Effector memory CD4-positive, alpha-beta T cell (primary cell): Measurements from ENCODE around the gene ZFYVE28.

Experiments used
- DNase-seq, 3 donors: peaks; one replicate each; pipeline ENCODE4 v3.0.0-alpha.2; 2020
- H3K27ac ChIP-seq: 2 replicates; pipeline ENCODE4 v1.7.0; 2013; ENCODE audit warnings: mild to moderate bottlenecking, low read length, moderate library complexity; ENCODE audit not compliant: insufficient read depth, poor library complexity, severe bottlenecking
- H3K27me3 ChIP-seq: replicated peaks from 2 replicates; pipeline ENCODE4 v1.7.0; 2013; ENCODE audit warnings: mild to moderate bottlenecking, low read length; ENCODE audit not compliant: insufficient read depth, control insufficient read depth, poor library complexity, severe bottlenecking
- H3K36me3 ChIP-seq: 2 replicates; pipeline ENCODE4 v1.7.0; 2013; ENCODE audit warnings: mild to moderate bottlenecking, low read length, moderate library complexity; ENCODE audit not compliant: control insufficient read depth, insufficient read depth
- H3K4me1 ChIP-seq: 2 replicates; pipeline ENCODE4 v1.7.0; 2013; ENCODE audit warnings: low read length, mild to moderate bottlenecking; ENCODE audit not compliant: control insufficient read depth, insufficient read depth, poor library complexity, severe bottlenecking
- H3K4me3 ChIP-seq: 2 replicates; pipeline ENCODE4 v1.7.0; 2013; ENCODE audit warnings: low read length, low read depth, mild to moderate bottlenecking; ENCODE audit not compliant: insufficient read depth, poor library complexity, severe bottlenecking
- H3K9me3 ChIP-seq: 2 replicates; pipeline ENCODE4 v1.7.0; 2013; ENCODE audit warnings: mild to moderate bottlenecking, low read length, moderate library complexity; ENCODE audit not compliant: control insufficient read depth

Gene ZFYVE28

DNA sequence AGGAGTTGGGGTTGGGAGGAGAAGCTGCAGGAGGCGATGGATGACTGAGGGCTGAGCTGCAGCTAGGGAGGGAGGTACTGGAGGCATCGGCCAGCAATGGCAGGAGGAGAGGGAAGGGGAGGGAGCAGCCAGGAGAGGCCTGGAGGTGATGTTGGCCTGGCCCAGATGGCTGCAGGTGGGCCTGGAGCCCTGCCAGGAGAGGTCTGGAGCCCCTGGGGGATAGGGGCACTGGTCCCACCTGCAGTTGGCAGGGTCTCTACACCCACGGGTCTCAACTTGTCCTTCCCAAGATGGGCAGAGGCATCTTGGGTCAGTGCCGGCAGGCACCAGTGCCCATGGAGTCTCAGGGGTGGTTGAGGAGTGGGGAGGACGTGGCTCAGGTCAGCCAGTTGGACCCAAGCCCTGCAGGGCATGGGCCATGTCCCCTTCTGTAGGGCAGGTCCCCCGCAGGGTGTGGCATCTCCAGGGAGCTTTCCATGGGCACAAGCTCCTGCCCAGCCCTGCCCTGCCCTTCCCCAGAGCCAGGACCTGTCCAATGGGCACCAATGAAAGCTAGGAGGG lies 153.9 kb downstream of the ZFYVE28 start:
- DNase-seq = no peak
- H3K9me3 ChIP-seq = no peaks in the 10 kb centered on the region
- H3K4me3 ChIP-seq = no peak overlapping the region
- no peaks in the 10 kb centered on the region for H3K27me3 ChIP-seq
- H3K4me1 ChIP-seq = peaks cover 24% of the 10 kb centered on the region
- H3K27ac ChIP-seq = no peak overlapping the region
- H3K36me3 ChIP-seq = no peaks in the 10 kb centered on the region

DNA sequence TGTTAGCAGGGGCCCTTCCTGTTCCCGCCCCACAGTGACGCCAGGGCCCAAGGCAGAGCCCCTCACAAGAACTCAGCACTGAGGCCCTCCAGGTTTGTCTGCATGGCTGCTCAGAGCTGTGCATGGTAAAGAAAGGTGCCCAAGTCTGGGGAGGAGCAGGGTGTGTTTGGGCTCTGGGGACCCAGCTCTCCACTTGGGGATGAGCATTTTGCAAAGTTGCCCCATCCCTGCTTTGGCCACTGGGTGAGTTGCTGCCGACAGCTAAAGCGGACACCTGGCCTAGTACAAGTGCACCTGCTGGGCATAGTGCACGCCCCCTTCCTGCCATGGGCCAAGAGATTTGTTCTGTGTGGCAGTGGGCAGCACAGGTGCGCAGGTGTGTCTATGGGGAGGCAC lies 154.5 kb downstream of the ZFYVE28 start:
- H3K27ac ChIP-seq = no peak overlapping the region
- H3K4me3 ChIP-seq = no peak overlapping the region
- no peaks in the 10 kb centered on the region for H3K27me3 ChIP-seq
- DNase-seq = no peak
- no peaks in the 10 kb centered on the region for H3K36me3 ChIP-seq
- peaks cover 27% of the 10 kb centered on the region for H3K4me1 ChIP-seq
- H3K9me3 ChIP-seq = no peaks in the 10 kb centered on the region

DNA sequence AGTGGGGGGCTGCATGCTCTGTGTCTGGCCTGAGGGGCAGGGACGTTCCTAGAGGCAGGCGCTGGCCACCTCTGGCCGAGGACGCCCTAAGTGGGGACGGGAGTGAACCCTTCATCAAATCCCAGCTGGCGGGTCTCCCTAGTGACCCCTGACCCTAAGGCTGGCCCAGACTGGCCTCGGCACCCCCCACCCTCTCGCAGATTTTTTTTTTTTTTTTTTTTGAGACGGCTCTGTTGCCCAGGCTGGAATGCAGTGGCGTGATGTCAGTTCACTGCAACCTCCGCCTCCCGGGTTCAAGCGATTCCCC lies 155.5 kb downstream of the ZFYVE28 start:
- Histone ChIP-seq H3K9me3 (no peaks in the 10 kb centered on the region), H3K36me3 (peaks cover 6% of the 10 kb centered on the region), H3K4me1 (peaks cover 27% of the 10 kb centered on the region), H3K27ac (peak overlapping the region; percentile 94), H3K27me3 (no peaks in the 10 kb centered on the region), H3K4me3 (peak overlapping the region; percentile 61)
- no peak for DNase-seq

DNA sequence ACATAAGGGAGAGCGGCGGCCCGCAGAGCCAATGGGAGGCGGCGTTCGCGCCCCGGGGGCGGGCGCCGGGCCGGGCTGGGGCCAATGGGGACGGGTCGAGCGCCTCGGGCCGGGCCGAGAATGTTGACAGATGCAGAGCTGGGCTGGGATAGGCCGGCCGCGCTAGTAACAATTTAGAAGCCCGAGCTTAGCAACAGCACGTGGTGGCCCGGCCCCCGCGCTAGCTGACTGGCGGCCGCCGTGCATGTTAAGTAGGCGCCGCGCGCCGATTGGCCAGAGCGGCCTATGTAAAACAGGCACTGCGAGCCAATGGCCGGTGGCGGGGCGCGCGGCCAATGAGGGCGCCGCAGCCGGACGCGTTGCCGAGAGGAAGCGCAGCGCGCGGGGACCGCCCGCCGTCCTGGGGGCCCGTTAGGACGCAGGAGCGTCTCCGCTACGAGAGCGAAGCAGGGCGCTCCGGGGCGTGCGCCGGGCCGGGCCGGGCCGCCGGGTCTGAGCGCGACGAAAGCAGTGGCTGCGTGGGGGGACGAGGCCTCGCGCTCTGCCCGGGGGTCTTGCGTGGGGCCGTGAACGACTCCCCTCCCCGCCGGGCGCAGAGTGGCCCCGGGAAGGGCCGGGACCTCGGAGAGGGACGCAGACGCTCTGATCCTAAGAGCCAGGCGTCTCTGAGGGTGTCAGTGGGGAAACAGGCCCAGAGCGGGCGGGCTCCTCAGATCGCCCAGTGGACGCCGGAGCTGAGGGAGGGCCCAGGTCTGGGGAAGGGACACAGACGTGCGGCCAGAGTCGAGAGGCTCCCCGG lies 156.1 kb downstream of the ZFYVE28 start:
- DNase-seq = peak; percentile 96 to 98 (median 97)

DNA sequence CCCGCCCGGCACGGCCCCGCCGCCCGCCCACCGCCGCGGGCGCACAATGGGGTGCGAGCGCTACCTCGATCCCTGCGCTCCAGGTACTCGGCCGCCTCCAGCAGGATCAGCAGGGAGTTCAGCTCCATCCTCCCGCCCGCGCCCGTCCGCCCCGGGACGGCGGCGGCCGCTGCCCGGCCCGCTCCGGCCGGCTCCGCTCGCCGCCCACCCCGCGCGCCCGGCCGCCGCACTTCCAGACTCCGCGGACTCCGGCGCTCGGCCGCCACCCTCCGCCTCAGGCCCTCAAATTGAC lies 156.6 kb downstream of the ZFYVE28 start, which contains the start of gene MXD4:
MXD4 (minus strand) TSS at position 257 of the 292 bp plus-strand sequence; CDS start at position 128, 129 bp downstream.
- peaks cover 17% of the 10 kb centered on the region for H3K36me3 ChIP-seq
- DNase-seq = no peak
- no peaks in the 10 kb centered on the region for H3K27me3 ChIP-seq
- H3K4me1 ChIP-seq = peaks cover 27% of the 10 kb centered on the region
- H3K9me3 ChIP-seq = no peaks in the 10 kb centered on the region
- peak within 1 kb of the TSS; percentile 61 for H3K4me3 ChIP-seq
- peak within 1 kb of the TSS; percentile 94 for H3K27ac ChIP-seq

More for the DNA sequence above, 156.1 kb downstream of the ZFYVE28 start:
- H3K27ac ChIP-seq = peak overlapping the region; percentile 94
- H3K9me3 ChIP-seq = no peaks in the 10 kb centered on the region
- peak overlapping the region; percentile 61 for H3K4me3 ChIP-seq
- peaks cover 27% of the 10 kb centered on the region for H3K4me1 ChIP-seq
- H3K27me3 ChIP-seq = no peaks in the 10 kb centered on the region
- H3K36me3 ChIP-seq = peaks cover 12% of the 10 kb centered on the region

DNA sequence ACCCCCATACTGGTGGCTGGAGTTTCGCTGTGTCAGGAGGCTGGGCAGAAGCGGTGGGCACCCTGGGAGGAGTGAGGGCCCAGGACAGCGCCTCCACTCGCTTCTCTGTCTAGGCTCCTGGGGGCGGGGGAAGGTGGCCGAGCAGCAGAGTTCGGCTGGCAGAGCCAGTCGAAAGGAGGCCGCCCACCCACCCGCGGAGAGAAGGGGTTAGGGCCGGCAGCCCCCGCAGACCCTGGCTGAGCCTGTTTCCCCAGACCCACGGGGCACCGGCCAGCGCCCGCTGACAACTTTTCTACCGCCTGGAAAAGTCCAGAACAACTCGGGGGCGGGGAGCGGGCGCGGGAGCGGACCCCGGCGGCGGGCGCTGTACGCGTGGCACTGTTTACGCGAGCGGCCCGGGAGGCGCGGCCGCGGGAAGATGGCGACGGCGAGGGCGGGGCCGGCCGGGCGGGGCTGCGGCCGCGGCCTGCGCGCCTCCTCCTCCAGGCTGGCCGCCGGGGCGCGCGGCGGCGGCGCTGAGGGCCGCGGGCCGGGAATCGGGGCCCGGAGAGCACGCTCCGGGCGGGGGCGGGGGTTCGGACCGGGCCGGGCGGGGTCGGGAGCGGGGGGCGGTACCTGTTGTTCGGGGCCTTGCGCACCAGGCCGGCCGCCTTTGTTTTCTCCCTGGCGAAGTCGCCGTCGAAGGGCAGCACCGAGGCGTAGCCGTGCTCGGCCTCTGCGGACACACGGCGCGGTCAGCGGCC lies 157.2 kb downstream of the ZFYVE28 start:
- peaks cover 18% of the 10 kb centered on the region for H3K36me3 ChIP-seq
- no peaks in the 10 kb centered on the region for H3K27me3 ChIP-seq
- H3K9me3 ChIP-seq = no peaks in the 10 kb centered on the region
- H3K4me3 ChIP-seq = peak overlapping the region; percentile 60
- peak; percentile 35 to 47 (median 44) for DNase-seq
- H3K27ac ChIP-seq = peak overlapping the region; percentile 94
- H3K4me1 ChIP-seq = peaks cover 27% of the 10 kb centered on the region

DNA sequence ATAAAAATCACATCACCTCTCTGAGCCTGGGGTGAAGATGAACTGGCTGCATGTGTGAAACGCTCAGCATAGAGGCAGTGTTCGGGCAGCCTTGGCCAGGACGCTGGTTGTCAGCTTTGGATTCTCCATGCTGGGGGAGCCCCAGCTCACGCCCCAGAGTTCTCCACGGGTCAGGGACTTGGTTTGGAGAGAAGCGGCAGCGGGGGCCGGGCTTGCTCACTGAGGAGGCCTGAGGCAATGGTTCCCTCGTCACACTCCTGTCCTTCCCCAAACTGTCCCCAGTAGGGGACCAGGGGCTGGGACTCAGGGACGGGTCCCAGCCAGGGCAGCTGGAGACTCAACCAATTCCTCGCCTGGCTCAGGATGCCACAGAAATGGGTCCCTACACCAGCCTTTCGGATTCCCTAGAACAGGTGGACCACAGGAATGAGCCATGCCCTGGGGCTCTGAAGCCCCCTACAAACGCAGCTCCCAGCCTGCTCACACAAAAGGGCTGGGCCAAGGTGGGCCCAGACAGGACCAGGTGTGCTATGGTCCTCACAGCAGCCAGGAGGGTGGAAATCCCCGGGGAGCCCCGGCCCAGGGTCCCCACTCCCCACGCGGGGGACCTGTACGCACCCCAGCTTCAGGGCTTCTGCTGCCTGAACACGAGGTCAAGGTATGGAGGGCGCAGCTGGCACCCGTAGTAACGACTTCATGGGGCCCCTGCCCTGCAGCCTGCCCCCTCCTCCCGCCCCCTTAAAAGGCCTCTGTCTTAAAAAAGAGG lies 157.9 kb downstream of the ZFYVE28 start:
- Histone ChIP-seq H3K4me1 (peaks cover 27% of the 10 kb centered on the region), H3K9me3 (no peaks in the 10 kb centered on the region)

DNA sequence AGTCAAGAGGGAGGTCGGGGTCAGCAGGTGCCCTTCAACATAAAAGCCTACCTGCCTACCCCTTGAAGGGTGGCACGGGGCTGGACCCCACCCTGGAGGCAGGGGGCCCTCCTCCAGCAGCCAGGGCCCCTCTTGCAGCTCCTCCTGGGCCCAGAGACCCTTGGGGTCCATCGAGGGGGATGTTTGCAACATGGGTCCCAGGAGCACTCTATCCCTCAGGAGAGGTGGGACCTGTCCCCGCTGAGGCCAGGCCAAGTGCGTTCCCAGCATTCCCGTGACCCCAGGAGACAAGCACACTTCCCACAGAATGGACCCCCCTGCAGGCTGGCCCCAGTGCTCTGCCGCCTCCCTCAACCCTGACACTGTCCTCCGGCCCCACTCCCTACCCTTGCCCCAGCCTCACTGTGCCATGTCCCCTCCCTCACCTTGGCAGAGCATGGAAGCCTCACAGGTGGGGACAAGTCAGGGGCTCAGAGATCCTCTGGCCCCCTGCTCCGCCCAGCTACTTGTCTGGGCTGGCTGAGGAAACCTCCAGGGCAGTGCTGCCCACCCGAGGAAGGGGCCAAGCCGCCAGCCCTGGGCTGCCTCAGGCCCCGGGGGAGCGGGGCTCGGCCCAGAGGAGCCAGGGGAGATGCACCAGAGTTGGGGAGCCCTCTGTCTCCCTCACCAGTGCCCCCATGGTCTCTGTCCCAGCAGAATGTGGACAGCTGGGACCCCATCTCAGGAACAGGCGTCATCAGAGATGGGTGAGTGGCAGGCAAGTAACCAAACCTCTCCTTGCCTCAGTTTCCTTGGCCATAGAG lies 158.7 kb downstream of the ZFYVE28 start:
- Histone ChIP-seq H3K4me3 (no peak overlapping the region), H3K4me1 (peaks cover 27% of the 10 kb centered on the region), H3K27ac (peak overlapping the region; percentile 5), H3K9me3 (no peaks in the 10 kb centered on the region), H3K36me3 (peaks cover 30% of the 10 kb centered on the region), H3K27me3 (no peaks in the 10 kb centered on the region)
- DNase-seq = no peak

More for the DNA sequence above, 157.9 kb downstream of the ZFYVE28 start:
- Histone ChIP-seq H3K4me3 (peak overlapping the region; percentile 60), H3K27me3 (no peaks in the 10 kb centered on the region), H3K27ac (peak overlapping the region; percentile 70), H3K36me3 (peaks cover 22% of the 10 kb centered on the region)
- DNase-seq = peak in 1 of 3 donors; percentile 0

DNA sequence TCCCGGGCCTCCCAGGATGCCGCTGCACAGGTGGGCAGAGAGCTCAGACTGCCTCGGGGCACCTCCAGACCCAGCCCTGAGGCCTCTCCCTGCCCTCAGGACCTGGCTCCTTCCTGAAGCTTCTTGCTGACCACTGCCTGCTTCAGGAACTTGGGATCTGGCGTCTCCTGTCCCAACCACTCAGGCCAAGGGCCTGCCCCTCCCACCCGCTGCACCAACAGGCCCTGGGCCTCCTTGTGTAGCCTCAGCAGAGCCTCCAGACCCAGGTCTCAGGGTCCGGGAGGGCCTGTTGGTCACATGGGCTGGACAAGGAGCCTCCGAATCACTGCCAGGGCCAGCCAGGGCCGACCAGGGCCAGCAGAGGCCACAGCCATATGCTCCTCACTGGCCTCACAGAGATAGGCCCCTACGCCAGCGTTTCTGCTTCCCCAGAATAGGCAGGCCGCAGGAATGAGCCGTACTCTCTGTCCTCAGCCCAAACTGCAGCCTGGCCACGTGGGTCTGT lies 159.4 kb downstream of the ZFYVE28 start:
- DNase-seq = no peak
- peaks cover 27% of the 10 kb centered on the region for H3K4me1 ChIP-seq
- H3K27me3 ChIP-seq = no peaks in the 10 kb centered on the region
- H3K4me3 ChIP-seq = no peak overlapping the region
- H3K27ac ChIP-seq = no peak overlapping the region
- no peaks in the 10 kb centered on the region for H3K9me3 ChIP-seq
- H3K36me3 ChIP-seq = peaks cover 36% of the 10 kb centered on the region
